ENCODE results near the gene LATS2.
"Not testable (repeated sequence)": the region's sequence is repeated elsewhere in the genome, so short reads cannot be mapped to it uniquely, and the experiment has no call there.

LATS2 gene

DNA sequence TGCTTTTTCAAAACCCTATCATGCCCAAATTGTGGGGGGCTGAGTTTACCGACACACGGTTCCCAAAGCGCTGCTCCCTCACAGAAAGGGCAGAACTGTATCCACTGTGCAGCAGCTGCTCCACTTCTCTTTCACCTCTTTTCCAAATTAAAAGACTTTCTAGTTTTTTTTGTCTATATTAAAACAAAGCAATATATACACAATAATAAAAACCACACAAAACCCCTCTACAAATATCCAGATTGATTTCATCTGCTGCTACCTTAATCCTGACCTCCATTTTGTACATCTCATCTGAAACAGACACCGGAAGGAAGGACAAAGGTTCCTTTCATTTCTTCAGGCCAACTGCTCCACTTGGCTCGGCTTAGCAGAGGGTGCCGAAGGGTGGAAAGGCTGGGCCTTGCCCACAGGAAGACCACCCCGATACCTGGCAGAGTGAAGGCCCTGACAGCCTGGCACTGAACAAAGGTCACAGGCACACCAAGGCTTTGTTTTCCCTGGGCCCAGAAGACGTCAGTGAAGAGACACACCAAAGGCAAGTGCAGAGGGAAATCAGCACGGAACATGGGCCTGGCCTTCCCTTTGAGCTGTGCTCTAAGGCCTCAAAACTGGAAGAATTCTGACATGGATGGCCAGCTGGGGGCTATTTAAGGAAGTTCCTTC is 71.6 kb downstream of the LATS2 start:
- no peak for DNase-seq

DNA sequence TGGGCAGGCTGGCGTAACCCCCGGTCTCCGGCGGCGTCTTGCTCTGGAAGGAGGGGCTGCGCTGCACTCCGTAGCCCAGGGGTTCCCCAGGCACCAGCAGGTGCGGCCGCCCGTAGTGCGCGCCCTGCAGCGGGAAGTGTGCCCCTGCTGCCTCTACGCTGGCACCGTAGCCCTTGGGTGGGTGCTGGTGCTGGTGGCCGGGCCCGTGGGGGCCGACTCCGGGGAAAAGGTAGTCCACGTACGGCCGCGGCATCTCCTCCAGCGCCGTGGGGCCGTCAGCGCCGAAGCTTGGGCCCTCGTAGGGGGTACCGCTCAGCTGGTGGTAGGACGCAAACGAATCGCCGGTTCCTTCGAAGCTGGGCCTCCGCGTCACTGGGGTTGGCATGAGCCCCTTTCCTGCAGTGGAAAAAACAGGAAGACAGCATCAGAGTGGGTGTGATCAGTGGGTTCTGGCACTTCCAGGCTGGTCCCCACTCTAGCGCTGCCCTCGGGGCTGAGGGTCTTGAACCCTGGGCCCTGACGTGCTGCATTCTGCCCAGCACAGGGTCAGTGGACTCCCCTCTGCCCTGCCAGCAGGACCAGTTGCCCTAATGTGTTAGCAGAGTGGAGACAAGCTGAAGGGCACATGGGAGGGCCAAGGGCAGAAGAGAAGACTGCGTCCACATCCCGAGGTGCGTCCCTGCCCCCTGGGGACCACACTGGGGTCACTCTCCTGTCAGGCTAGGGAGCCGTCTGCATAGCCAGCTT is 72.3 kb downstream of the LATS2 start:
- no peak for DNase-seq

DNA sequence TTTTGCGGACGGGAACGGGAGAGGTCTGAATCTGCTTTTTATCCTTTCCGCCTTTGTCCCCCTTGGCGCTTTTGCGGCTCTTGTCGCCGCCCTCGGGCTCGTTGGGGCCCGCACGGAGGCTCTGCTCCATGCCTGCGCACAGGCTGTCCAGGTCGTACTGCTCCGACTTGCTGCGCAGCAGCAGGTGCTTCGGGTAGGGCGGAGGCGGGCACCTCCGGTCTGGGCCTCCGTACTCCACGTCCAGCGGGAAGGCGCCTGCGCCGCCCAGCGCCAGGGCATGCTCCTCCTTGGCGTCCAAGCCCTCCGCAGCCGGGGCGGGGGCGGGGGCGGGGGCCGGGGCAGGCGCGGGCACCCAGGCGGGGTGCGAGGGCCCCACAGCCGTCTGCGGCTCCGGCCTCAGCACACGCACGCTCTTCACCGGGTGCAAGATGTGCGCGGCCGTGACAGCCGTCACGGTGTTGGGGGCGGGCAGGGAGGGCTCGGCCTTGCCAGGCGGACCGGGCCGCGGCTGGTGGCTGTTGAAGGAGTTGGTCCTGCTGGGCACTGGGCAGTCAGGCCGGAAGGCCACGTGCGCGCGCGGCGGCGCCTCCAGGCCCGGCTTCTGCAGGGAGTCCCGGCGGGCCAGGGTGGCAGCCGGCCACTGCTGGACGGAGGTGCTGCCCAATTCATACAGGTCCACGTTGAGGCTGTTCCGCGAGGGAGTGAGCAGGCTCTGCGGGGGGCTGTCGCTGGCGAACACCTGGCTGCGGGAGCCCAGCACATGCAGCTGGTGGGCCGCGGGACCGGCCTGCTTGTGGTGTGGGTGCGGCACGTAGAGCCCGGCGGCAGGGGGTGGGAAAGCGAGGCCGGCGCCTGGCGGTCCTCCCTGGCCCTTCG is 73.1 kb downstream of the LATS2 start:
- DNase-seq = no peak

DNA sequence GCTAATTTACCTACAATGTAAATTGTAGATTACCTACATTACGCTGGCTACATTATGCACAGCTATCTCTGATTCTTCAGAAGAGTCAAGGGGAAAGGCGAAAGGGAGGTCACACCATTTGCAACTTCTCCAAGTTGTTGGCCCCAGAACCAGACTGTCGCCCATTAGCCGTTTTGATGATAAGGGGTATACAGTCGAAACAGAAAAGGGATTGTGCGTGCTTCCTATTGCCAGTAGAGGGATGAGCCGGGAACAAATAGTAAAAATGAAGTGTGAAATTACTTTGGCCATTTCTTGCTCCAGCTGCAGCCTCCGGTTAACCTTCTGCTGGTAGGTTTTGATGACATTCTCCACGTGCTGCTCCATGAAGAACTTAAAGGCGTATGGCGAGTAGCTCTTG is 73.8 kb downstream of the LATS2 start:
- DNase-seq = no peak

DNA sequence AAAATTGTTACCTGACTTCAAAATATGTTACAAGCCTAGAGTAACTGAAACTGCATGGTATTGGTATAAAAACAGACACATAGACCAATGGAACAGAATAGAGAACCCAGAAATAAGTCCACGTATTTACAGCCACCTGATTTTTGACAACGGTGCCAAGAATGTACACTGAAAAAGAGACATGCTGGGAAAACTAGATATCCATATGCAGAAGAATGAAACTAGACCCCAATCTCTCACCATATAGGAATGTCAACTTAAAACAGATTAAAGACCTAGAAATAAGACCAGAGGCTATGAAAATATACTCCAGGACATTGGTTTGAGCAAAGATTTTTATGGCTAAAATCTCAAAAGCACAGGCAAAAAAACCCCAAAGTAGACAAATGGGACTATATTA is 76.5 kb downstream of the LATS2 start:
- DNase-seq = no peak

DNA sequence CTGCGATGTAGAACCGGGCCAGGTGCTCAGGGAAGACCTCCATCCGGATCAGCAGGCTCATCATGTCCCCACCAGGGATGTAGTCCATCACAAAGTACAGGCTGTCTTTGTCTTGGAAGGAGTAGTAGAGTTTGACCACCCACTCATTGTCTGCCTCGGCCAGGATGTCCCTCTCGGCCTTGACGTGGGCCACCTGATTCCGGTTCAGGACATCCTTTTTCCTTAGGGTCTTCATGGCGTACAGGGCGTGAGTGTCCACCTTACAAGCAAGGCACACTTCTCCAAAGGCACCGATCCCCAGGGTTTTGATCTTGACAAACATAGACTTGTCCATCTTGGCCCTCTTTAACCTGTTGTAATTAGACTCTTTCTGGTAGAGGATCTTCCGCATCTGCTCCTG is 78.0 kb downstream of the LATS2 start:
- DNase-seq = no peak

DNA sequence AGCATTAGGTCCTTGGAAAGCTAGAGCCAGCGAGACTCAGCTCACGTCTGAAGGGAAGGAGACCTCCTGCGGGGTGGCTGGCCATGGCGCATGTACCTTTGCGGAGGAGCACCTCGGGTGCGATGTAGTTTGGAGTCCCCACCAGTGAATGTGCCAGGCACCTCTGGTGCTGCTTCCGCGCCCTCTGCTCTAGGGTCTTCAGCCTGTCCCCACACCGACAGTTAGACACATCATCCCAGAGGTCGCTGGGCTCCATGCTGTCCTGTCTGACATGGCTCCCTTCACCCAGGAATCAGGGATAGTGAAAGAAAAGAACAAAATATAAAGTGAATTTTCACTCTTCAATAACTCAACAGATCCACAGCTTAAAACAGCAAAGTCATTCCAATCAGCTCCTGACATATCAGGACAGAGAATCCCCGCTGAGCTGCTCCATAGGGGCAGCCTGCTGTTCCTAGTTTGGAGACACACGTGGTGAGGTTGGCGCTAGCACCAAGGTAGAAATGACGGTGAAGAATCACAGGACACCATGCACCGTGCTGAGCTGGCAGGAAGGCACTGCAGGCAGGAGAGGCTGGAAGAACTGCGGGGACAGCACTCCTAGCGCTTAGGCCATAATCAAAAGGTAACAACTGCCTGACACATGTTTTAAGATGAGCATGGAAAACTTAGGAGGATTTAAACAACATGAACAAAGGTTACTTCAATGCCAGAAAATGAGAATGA is 79.9 kb downstream of the LATS2 start:
- DNase-seq = no peak

DNA sequence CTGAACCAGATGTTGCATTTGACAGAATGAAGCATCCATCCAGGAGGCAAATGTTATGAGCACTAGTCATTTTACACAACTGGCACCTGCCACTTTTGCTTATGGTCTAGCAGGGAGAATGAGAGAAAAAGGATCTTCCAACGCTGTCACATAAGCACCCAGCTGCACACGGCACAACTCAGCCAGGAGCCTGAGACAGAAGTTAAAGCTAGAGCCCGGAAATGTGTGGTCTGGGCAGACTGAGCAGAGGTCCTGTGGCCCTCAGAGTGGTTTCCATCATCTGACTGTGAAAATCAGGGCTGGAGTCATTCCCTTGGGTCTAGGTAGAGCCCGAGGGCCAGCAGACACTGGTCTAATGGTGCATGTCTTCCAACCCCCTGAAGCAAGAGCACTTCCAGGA is 80.5 kb downstream of the LATS2 start:
- DNase-seq = no peak

DNA sequence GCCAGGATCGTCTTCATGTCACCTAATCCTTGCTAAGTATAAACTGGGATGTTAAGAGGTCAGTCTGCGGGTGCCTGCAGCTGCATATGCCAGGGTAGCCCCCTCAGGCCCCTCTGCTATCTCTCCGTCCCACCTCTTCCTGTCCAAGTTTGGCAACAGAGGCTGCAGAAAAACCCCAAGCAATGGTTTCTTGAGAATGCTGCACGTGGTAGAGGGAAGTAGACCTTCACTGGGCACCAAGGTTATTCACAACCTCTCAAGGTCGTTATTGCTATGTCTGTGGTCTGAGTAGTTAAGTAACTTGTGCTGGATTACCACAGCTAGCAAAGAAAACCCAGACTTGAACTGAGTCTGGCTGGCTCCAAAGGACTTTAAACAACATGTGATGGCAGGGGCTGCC is 81.0 kb downstream of the LATS2 start:
- no peak for DNase-seq

DNA sequence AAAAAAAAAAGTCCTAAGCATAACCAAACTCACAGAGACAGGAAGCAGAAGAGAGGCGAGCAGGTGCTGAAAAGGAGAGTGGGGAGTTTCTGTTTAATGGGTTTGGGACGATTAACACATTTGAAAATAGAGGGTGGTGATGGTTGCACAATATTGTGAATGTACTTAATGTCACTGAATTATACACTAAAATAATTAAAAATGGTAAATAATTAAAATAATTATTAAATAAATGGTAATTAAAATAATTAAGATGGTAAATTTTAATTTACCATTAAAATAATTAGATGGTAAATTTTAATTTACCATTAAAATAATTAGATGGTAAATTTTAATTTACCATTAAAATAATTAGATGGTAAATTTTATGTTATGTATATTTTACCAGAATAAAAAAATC is 84.0 kb downstream of the LATS2 start:
- DNase-seq = no peak

DNA sequence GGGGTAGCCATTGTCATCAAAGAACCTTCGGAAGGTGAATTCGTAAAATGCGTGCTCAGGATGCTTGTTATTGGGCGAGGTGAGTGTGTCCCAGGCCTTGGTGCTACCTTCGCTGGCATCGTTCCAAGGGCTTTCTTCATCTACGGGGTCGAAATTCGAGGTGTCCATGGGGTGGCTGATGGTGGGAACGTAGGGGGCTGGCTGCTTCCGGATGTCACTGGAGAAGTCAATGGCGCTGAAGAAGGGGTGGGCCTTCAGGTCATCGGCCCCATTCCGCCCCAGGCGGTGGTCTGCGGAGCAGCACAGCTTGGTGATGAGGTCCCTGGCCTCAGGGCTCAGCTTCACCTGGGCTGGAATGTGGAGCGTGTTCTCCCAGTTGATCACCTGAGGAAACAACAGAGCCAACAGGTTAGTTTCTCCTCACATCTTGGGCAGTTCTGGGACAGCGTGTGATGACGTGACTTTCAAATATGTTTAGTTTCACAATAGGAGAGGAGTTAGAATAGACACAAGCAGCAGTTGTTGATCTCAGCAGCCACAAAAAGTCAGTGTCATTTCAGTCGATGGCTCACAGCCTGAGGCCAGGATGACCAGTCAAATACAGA is 86.3 kb downstream of the LATS2 start:
- DNase-seq = no peak

DNA sequence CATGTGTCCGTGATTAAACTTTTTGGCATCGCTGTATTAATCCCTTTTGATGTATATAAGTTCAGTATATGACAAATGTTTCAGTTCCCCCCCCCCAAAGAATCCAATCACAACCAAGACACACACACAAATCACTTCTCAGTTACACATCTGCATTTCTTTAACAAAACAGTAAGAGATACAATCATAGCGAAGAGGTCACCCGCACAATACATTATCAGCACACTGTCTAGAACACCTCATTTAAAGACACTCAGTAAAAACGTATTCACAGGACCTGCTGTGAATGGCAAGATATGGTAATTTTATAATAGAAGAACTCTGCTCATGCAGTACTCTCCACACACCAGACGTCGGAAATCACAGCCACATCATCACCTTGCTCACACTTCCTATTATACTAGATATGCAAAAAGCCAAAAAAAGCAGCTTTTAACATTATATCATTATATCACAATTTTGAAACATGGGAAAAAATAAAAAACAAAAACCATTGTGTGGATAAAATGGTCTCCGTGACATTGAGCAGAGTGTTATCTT is 87.4 kb downstream of the LATS2 start:
- no peak for DNase-seq

DNA sequence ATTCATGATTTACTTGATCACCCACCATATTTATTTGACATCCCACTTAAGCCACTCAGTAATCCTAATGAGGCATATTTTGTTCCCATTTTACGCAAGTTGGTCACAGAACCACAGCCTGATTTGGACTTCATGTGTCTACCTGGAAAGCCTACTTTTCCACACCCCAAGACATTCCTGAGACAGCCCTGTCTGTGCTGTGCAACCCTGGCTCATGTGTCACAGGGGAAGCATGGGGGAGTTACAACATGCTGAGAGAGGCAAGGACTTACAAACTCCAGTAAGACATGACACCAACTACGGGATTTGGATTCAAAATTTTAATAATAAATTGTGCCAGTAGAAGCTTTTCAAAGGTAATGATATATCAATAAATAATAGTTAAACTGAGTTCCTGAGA is 88.7 kb downstream of the LATS2 start:
- DNase-seq = no peak

DNA sequence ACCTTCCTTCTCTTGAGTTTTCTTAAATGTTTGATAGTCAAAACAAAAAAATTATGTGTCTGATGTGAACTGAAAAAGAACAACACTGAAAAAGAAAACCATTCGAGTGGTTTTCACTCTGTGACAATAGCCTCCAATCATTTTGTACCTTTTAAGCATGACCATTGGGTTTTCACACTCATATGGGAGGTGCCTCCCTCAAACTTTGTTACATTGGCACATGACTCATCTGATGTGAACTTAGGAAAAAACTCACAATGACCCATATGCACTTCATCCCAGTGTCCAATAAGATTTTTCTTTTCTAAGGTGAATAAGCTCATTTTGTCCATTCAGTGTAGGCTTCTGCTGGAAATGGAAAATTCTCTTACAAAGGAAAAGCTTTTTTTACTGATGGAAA is 92.2 kb downstream of the LATS2 start:
- DNase-seq = no peak

DNA sequence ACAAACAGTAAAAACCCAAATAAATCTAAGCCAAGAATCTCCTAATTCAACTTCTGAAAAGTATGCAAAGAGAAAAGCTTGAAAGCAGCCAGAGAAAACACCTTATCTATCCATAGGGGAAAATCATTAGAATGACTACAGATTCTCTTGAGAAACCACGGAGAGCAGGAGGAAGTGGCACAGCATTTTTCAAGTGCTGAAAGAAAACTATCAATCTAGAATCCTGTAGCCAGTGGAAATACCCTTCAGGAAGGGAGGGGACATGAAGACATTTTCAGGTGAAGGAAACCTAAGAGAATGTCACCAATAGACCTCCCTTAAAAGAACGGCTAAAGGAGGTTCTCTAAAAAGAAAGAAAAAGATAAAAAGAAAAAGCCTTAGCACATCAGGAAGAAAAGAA is 92.6 kb downstream of the LATS2 start:
- no peak for DNase-seq

DNA sequence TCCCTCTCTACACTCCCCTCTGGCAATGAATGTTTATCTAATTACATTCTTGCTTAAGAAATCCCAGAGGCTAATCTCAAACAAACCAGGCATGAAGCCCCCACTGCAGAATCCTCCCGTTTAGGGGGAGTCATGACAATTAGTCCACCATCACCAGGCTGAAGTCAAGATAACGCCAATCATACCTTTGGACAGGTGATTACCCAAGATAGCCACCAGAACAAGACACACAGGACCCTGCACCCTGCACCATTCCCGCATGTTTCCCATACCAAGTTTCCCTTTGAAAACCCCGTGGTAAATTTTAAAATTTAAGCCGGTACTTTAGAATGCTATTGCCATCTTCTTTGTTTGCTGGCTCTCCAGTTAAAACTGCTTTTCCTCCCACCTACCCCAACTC is 94.0 kb downstream of the LATS2 start:
- DNase-seq = no peak

DNA sequence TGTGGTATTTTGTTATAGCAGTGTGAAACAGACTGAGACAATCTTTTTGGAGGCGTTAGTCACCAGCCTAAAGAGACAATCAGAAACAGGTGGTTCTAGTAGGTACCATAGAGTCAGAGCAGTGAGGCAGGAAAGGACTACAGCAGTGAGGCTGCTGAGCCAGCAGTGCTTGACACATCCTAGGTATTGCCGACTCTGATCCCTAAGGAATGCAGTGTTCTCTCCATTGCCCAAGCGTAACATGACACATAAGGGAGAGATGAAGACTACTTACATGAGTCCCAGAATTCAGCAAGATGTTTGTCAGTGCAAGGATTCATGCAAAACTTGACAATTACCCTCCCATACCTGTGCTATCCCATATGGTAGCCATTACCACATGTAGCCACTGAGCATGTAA is 96.5 kb downstream of the LATS2 start:
- no peak for DNase-seq

DNA sequence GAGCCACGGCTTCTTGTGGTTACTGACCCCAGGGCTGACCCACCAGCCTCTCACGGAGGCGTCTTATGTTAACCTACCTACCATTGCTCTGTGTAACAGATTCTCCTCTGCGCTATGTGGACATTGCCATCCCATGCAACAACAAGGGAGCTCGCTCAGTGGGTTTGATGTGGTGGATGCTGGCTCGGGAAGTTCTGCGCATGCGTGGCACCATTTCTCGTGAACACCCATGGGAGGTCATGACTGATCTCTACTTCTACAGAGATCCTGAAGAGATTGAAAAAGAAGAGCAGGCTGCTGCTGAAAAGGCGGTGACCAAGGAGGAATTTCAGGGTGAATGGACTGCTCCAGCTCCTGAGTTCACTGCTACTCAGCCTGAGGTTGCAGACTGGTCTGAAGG is 99.7 kb downstream of the LATS2 start:
- not testable (repeated sequence) for DNase-seq

DNA sequence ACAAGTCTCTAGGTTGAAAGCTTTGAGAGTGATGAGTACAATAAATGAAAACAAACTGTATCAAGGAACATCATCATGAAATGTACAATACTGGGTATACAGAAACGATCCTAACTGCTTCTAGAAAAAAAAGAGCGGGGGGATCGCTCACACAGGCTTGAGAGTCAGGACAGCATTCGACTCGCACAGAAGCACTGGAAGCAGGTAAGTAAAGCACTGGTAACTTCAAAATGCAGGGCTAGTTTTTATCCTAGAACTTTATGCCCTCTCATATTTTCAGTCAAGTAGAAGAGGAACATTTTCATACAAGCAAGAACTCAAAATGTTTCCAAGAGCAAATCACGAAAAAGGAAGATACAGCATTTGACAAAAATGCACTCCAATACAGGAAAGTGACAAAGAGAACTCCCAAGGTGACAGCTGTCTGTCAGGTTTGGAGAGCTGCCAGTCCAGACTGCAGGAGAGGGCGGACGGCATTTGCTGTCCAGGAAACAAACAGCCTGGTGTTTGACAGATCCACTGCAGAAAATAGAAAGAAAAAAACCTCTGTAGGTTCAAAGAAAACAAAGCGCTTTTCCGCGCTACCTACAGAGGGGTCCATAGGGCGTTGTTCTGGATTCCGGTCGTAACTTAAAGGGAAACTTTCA is 100.6 kb downstream of the LATS2 start:
- DNase-seq = no peak

DNA sequence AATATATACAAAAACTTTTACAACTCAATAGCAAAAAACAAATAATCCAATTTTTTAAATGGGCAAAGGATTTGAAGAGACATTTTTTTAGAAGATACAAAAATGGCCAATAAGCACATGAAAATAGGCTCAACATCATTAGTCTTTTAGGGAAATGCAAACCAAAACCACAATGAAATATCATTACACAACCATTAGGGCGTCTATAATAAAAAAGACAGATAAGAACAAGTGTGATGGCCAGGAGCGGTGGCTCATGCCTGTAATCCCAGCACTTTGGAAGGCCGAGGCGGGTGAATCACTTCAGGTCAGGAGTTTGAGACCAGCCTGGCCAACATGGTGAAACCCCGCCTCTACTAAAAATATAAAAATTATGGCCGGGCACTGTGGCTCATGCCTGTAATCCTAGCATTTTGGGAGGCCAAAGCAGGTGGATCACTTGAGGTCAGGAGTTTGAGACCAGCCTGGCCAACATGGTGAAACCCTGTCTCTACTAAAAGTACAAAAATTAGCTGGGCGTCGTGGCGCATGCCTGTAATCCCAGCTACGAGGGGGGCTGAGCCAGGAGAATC is 104.3 kb downstream of the LATS2 start:
- not testable (repeated sequence) for DNase-seq

DNA sequence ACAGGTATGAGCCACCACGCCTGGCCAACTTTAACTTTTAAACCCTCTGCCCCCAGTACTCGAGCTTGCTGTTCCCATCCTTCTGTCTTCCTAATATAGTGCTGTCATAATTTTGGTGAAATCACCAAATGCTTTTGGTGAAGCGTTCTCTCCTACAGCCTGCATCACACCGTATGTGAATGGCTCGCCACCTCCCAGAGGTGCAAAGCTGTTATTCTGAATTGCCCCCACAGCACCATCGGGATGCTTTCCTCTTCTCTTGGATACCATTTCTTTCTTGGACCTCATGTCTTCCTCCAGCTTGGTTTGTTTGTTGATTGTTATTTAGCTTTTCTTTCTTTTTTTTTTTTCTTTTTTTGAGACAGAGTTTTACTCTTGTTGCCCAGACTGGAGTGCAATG is 105.9 kb downstream of the LATS2 start:
- DNase-seq = no peak
